Measurements from ENCODE around the gene MPLKIP. TPM values are rescaled to one million over a fixed set of nuclear protein-coding genes. Genes with fewer than 3 reads are reported as not detected.

MPLKIP gene
- total RNA-seq, 1 donor from 2014 or later, result 82.1 TPM

- no peak for TF ChIP-seq CTCF (conservative IDR thresholded peaks at IDR 0.05; ENCODE audit: low read depth, low read length)
- DNase-seq (ENCODE audit: low read depth), result no peak
- H3K4me3 ChIP-seq (ENCODE audit: low read depth, low read length), result no peak overlapping the region
Measured at GRCh38 chr7:40115936-40116335, 18.5 kb downstream of the MPLKIP start.

GRCh38 chr7:40105879-40106473 lies 28.4 kb downstream of the MPLKIP start:
- DNase-seq (ENCODE audit: low read depth), result no peak
- no peak overlapping the region for H3K4me3 ChIP-seq (ENCODE audit: low read depth, low read length)
- TF ChIP-seq CTCF (conservative IDR thresholded peaks at IDR 0.05; ENCODE audit: low read depth, low read length), result no peak

- no peak overlapping the region for H3K4me3 ChIP-seq (ENCODE audit: low read depth, low read length)
- no peak for TF ChIP-seq CTCF (conservative IDR thresholded peaks at IDR 0.05; ENCODE audit: low read depth, low read length)
Measured at GRCh38 chr7:40102897-40103296, 31.5 kb downstream of the MPLKIP start.

GRCh38 chr7:40101201-40101600 lies 33.2 kb downstream of the MPLKIP start:
- no peak for DNase-seq (ENCODE audit: low read depth)
- no peak for TF ChIP-seq CTCF (conservative IDR thresholded peaks at IDR 0.05; ENCODE audit: low read depth, low read length)
- H3K4me3 ChIP-seq (ENCODE audit: low read depth, low read length), result no peak overlapping the region

More at GRCh38 chr7:40102897-40103296, 31.5 kb downstream of the MPLKIP start:
- no peak for DNase-seq (ENCODE audit: low read depth)

GRCh38 chr7:40099837-40100236 lies 34.6 kb downstream of the MPLKIP start:
- H3K4me3 ChIP-seq (ENCODE audit: low read depth, low read length), result no peak overlapping the region
- TF ChIP-seq CTCF (conservative IDR thresholded peaks at IDR 0.05; ENCODE audit: low read depth, low read length), result no peak
- no peak for DNase-seq (ENCODE audit: low read depth)

- DNase-seq (ENCODE audit: low read depth), result no peak
- H3K4me3 ChIP-seq (ENCODE audit: low read depth, low read length), result no peak overlapping the region
- no peak for TF ChIP-seq CTCF (conservative IDR thresholded peaks at IDR 0.05; ENCODE audit: low read depth, low read length)
Measured at GRCh38 chr7:40098810-40099209, 35.6 kb downstream of the MPLKIP start.

- TF ChIP-seq CTCF (conservative IDR thresholded peaks at IDR 0.05; ENCODE audit: low read depth, low read length), result no peak
- DNase-seq (ENCODE audit: low read depth), result no peak
- no peak overlapping the region for H3K4me3 ChIP-seq (ENCODE audit: low read depth, low read length)
Measured at GRCh38 chr7:40097728-40098127, 36.7 kb downstream of the MPLKIP start.

Data from epithelial cell of proximal tubule (primary cell).